H1 (cell line): ENCODE measurements around the gene VENTX. TPM values are rescaled to one million over a fixed set of nuclear protein-coding genes. Genes with fewer than 3 reads are reported as not detected.

Experiments
- CTCF ChIA-PET: fragments of 300-600 bp; sonication (Branson Sonifier 250); formaldehyde crosslinking; loops from one replicate; lab custom pipeline; 2021; ENCODE audit not compliant: partially characterized antibody; lab: Charles Lee
- POLR2A ChIA-PET: fragments of 300-600 bp; sonication (Branson Sonifier 250); formaldehyde crosslinking; loops from one replicate; lab custom pipeline; 2021; ENCODE audit warnings: inconsistent platforms; ENCODE audit not compliant: partially characterized antibody; lab: Charles Lee
- DNase-seq, 2 experiments: peaks; one replicate each; pipeline versions ENCODE4 v3.0.0 to v3.0.0-alpha.2; 2010 to 2022; ENCODE audit warnings: low spot score in 2 of 2, low read depth in 1 of 2, mixed read lengths in 1 of 2
- FAIRE-seq: peaks from 2 replicates; lab custom pipeline; 2011; peaks lifted over from hg19 to GRCh38; lab: Jason Lieb, UNC
- H2AFZ ChIP-seq: 2 replicates; pipeline ENCODE4 v1.8.1; 2012; ENCODE audit warnings: low read length, inconsistent platforms
- H2AK5ac ChIP-seq: 2 replicates; pipeline ENCODE4 v1.6.1; 2013; ENCODE audit warnings: low read depth, low read length
- H2BK120ac ChIP-seq: replicated peaks from 2 replicates; pipeline ENCODE3; 2013; ENCODE audit warnings: low read depth, low read length, inconsistent platforms
- H2BK12ac ChIP-seq: 2 replicates; pipeline ENCODE4 v1.6.1; 2013; ENCODE audit warnings: low read depth, low read length
- H2BK15ac ChIP-seq: 2 replicates; pipeline ENCODE4 v1.6.1; 2013; ENCODE audit warnings: low read length
- H2BK20ac ChIP-seq: 2 replicates; pipeline ENCODE4 v1.6.1; 2013; ENCODE audit warnings: low read length
- H2BK5ac ChIP-seq: 2 replicates; pipeline ENCODE4 v1.6.1; 2013; ENCODE audit warnings: low read depth, low read length
- H3K14ac ChIP-seq: 2 replicates; pipeline ENCODE4 v1.6.1; 2013; ENCODE audit warnings: inconsistent platforms; ENCODE audit not compliant: insufficient read length
- H3K18ac ChIP-seq: 2 replicates; pipeline ENCODE4 v1.6.1; 2013; ENCODE audit warnings: low read length; ENCODE audit errors: extremely low read depth
- H3K23ac ChIP-seq: 2 replicates; pipeline ENCODE4 v1.6.1; 2013; ENCODE audit warnings: inconsistent platforms; ENCODE audit not compliant: insufficient read length
- H3K23me2 ChIP-seq: 2 replicates; pipeline ENCODE4 v1.6.1; 2013; ENCODE audit warnings: low read depth, low read length
- H3K27ac ChIP-seq: 2 replicates; pipeline ENCODE4 v1.6.1; 2011; ENCODE audit warnings: low read depth, low read length, inconsistent platforms
- H3K27me3 ChIP-seq, 4 experiments: replicated peaks in 1 of 4; 1 replicate in 1 of 4; 2 replicates in 3 of 4; pipeline versions ENCODE4 v1.6.1 to v1.8.1; 2011 to 2013; ENCODE audit warnings: low read length in 3 of 4, mild to moderate bottlenecking in 3 of 4, inconsistent platforms in 2 of 4, mixed read lengths in 2 of 4, moderate library complexity in 1 of 4; ENCODE audit not compliant: control insufficient read depth in 3 of 4, insufficient read depth in 3 of 4; ENCODE audit errors: extremely low read depth in 1 of 4
- H3K36me3 ChIP-seq, 4 experiments: 2 replicates each; pipeline versions ENCODE4 v1.6.1 to v1.8.1; 2011 to 2013; ENCODE audit warnings: mild to moderate bottlenecking in 4 of 4, low read length in 3 of 4, moderate library complexity in 2 of 4, control low read depth in 1 of 4, inconsistent platforms in 1 of 4; ENCODE audit not compliant: insufficient read depth in 4 of 4, control insufficient read depth in 2 of 4
- H3K4ac ChIP-seq: replicated peaks from 2 replicates; pipeline ENCODE3; 2013; ENCODE audit warnings: low read length, low read depth, mixed read lengths, inconsistent platforms; ENCODE audit not compliant: insufficient read length
- H3K4me1 ChIP-seq, 4 experiments: replicated peaks in 1 of 4; 1 replicate in 1 of 4; 2 replicates in 3 of 4; pipeline versions ENCODE4 v1.6.1 to v1.8.1; 2011 to 2013; ENCODE audit warnings: low read length in 3 of 4, inconsistent platforms in 2 of 4, mixed read lengths in 1 of 4; ENCODE audit not compliant: insufficient read depth in 4 of 4, control insufficient read depth in 3 of 4
- H3K4me2 ChIP-seq, 2 experiments: 2 replicates each; pipeline versions ENCODE4 v1.6.1 to v1.8.1; 2011 to 2013; ENCODE audit warnings: low read depth in 2 of 2, low read length in 2 of 2, control low read depth in 1 of 2, inconsistent platforms in 1 of 2, mild to moderate bottlenecking in 1 of 2; ENCODE audit not compliant: insufficient read depth in 1 of 2
- H3K4me3 ChIP-seq, 4 experiments: fragments of 200-600, 300-600 bp in 1 of 4; sonication (generic), shearing (Covaris generic), sonication (Bioruptor Twin) in 1 of 4; 2 replicates each; pipeline versions ENCODE4 v1.5.1 to v1.8.1; 2011 to 2016; ENCODE audit warnings: low read length in 4 of 4, low read depth in 3 of 4, control low read depth in 2 of 4, inconsistent platforms in 2 of 4, mild to moderate bottlenecking in 2 of 4, mixed read lengths in 1 of 4, moderate library complexity in 1 of 4; ENCODE audit not compliant: insufficient read depth in 2 of 4; ENCODE audit errors: extremely low read depth in 1 of 4
- H3K56ac ChIP-seq: replicated peaks from 2 replicates; pipeline ENCODE3; 2013; ENCODE audit warnings: low read depth, mild to moderate bottlenecking, mixed read lengths, low read length, inconsistent platforms; ENCODE audit not compliant: insufficient read length
- H3K79me1 ChIP-seq: 2 replicates; pipeline ENCODE4 v1.6.1; 2013; ENCODE audit warnings: low read depth, low read length, control low read depth
- H3K79me2 ChIP-seq, 2 experiments: 2 replicates each; pipeline versions ENCODE4 v1.6.1 to v1.8.1; 2012 to 2013; ENCODE audit warnings: low read length in 2 of 2, mild to moderate bottlenecking in 2 of 2, inconsistent platforms in 1 of 2; ENCODE audit not compliant: insufficient read depth in 2 of 2, control insufficient read depth in 1 of 2
- H3K9ac ChIP-seq, 4 experiments: replicated peaks in 1 of 4; 1 replicate in 1 of 4; 2 replicates in 3 of 4; pipeline versions ENCODE4 v1.6.1 to v1.8.1; 2011 to 2013; ENCODE audit warnings: low read depth in 3 of 4, low read length in 3 of 4, control low read depth in 2 of 4, mild to moderate bottlenecking in 2 of 4, moderate library complexity in 2 of 4, inconsistent platforms in 1 of 4; ENCODE audit errors: extremely low read depth in 1 of 4
- H3K9me3 ChIP-seq, 2 experiments: 2 replicates each; pipeline versions ENCODE4 v1.6.1 to v1.8.1; 2012 to 2013; ENCODE audit warnings: mild to moderate bottlenecking in 2 of 2, moderate library complexity in 2 of 2, control low read depth in 1 of 2, inconsistent platforms in 1 of 2, low read depth in 1 of 2, low read length in 1 of 2, mixed read lengths in 1 of 2; ENCODE audit not compliant: insufficient read depth in 2 of 2
- H4K20me1 ChIP-seq, 2 experiments: replicated peaks in 1 of 2; 2 replicates each; pipeline versions ENCODE3 to v1.8.1; 2011 to 2013; ENCODE audit warnings: inconsistent platforms in 2 of 2, low read length in 2 of 2, mild to moderate bottlenecking in 1 of 2; ENCODE audit not compliant: insufficient read depth in 2 of 2, control insufficient read depth in 1 of 2
- H4K5ac ChIP-seq: 2 replicates; pipeline ENCODE4 v1.6.1; 2013; ENCODE audit warnings: low read length, low read depth, mixed read lengths, inconsistent platforms; ENCODE audit not compliant: insufficient read length
- H4K8ac ChIP-seq: 2 replicates; pipeline ENCODE4 v1.8.0; 2013; ENCODE audit warnings: mild to moderate bottlenecking, moderate library complexity, low read length, inconsistent platforms; ENCODE audit not compliant: insufficient read depth; ENCODE audit errors: extremely low read depth
- H4K91ac ChIP-seq: replicated peaks from 2 replicates; pipeline ENCODE3; 2013; ENCODE audit warnings: low read length, mixed read lengths, inconsistent platforms; ENCODE audit not compliant: insufficient read length
- TAF1 ChIP-seq: IDR thresholded peaks from 2 replicates; pipeline ENCODE4 v1.6.1; 2011; ENCODE audit warnings: mild to moderate bottlenecking, low read depth, low read length
- WGBS, 2 experiments: shearing (Covaris generic) in 1 of 2; methylation state at CpG; one replicate each; pipeline versions ENCODE4 v1.1.6 to v1.1.7; 2013 to 2015; ENCODE audit warnings: low lambda C conversion rate in 2 of 2, mixed read lengths in 2 of 2, inconsistent platforms in 1 of 2, low coverage in 1 of 2, missing lambda C conversion rate in 1 of 2; ENCODE audit not compliant: insufficient replicate concordance in 2 of 2, insufficient coverage in 1 of 2, insufficient read length in 1 of 2; ENCODE audit errors: extremely low coverage in 1 of 2, missing lambda C conversion rate in 1 of 2; 5-methylcytosine and 5-hydroxymethylcytosine counted together
- polyA plus RNA-seq, 7 experiments: library from polyadenylated mRNA; depleted of rRNA in 3 of 7; stranded (reverse) in 5 of 7; unstranded in 2 of 7; fragments of >200 nt in 5 of 7; fragments of 200-250 nt in 2 of 7; gene quantifications; 1 replicate in 5 of 7; 2 replicates in 1 of 7; 4 replicates in 1 of 7; pipeline versions ENCODE4 v1.2.1 to v1.2.3, GENCODE V29; 2011 to 2013; ENCODE audit warnings: missing spikeins in 2 of 7, mixed read lengths in 2 of 7
- total RNA-seq: library from RNA; stranded (reverse); fragmentation: NEBNext Ultra II Directional; extraction: Animal tissue kit (Norgen Biotek cat#: 25700); gene quantifications from 2 replicates; pipeline ENCODE4 v1.2.1, GENCODE V29; 2021
- TF ChIP-seq, protein P1 (sequence below): IDR thresholded peaks from 2 replicates; pipeline ENCODE4 v1.6.1; 2011; ENCODE audit warnings: low read length, improper control_type of control experiment

The VENTX gene
- total and polyA plus RNA-seq, 2 of the 8 experiments (the other 6 are each of a cell fraction or from before 2014, with no cell fraction given) = 5.6 TPM

DNA sequence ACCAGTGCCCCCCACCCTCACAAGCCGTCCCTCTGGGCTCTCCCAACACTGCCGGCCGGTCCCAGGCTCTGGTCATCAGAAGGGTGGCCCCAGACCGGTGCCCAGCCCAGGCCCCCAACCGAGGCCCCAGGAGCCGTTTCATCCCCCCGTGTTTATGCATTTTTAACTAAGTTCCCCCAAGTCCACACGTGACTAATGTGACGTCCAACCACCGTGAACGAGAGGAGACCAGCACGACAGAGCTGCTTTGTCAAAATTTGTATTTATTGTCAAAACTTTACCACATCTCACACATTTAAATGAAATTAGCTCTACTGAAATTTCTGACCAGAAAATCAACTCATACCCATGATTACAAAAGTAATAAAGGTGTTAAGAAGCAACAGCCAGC, 8.6 kb downstream of the VENTX start:
- no peak overlapping the region for H4K5ac ChIP-seq
- no peak overlapping the region for H3K14ac ChIP-seq
- CTCF ChIA-PET = interaction anchor here (1.1 to 3.6 kb wide), 13 partner anchors 12 to 343 kb away, joined by 3 to 24 read pairs (median 8); no protein-coding TSS in a partner anchor

More for the DNA sequence above, 8.6 kb downstream of the VENTX start:
- Histone ChIP-seq H3K79me1 (0 out of 2 replicates have a peak, but pooled peaks cover 2% of the 10 kb centered on the region), H3K4me2 (no peak overlapping the region), H3K23ac (no peak overlapping the region), H3K36me3 (no peaks in the 10 kb centered on the region; a peak in 3 of 8 replicates), H2AFZ (no peak overlapping the region), H2BK12ac (no peak overlapping the region), H3K9me3 (no peaks in the 10 kb centered on the region), H3K4me1 (peaks cover 0 to 15% (median 8%) of the 10 kb centered on the region in 4 experiments; a peak in 5 of 7 replicates), H3K27me3 (no peaks in the 10 kb centered on the region; a peak in 3 of 7 replicates), H3K18ac (no peak overlapping the region), H4K8ac (no peak overlapping the region), H3K27ac (no peak overlapping the region), H2BK20ac (0 out of 2 replicates have a peak overlapping the region, but pooled peaks have one; percentile 18), H4K91ac (peak overlapping the region; percentile 3), H2BK5ac (no peak overlapping the region), H3K79me2 (no peaks in the 10 kb centered on the region), H3K4me3 (no peak overlapping the region), H3K56ac (no peak overlapping the region), H2AK5ac (no peak overlapping the region), H4K20me1 (peaks cover 0 to 6% of the 10 kb centered on the region in 2 experiments), H3K9ac (no peak overlapping the region), H3K4ac (no peak overlapping the region), H2BK120ac (no peak overlapping the region), H2BK15ac (no peak overlapping the region), H3K23me2 (0 out of 2 replicates have a peak, but pooled peaks cover 1% of the 10 kb centered on the region)
- no peak for DNase-seq
- no peak for FAIRE-seq
- WGBS, 2 experiments = 92% methylated on average over 11 of the region's 12 CpGs; no CpG with 5 or more reads in 1 of the 2 experiments
- POLR2A ChIA-PET = interaction anchor here (1.0 to 2.3 kb wide), 4 partner anchors 8 to 27 kb away, joined by 3 to 6 read pairs (median 4); partner anchors contain the start of gene VENTX
- no peak for TF ChIP-seq TAF1
- TF ChIP-seq, protein P1, sequence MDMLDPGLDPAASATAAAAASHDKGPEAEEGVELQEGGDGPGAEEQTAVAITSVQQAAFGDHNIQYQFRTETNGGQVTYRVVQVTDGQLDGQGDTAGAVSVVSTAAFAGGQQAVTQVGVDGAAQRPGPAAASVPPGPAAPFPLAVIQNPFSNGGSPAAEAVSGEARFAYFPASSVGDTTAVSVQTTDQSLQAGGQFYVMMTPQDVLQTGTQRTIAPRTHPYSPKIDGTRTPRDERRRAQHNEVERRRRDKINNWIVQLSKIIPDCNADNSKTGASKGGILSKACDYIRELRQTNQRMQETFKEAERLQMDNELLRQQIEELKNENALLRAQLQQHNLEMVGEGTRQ = no peak
